H9 (cell line): ENCODE results near the gene MAPKAP1. TPM values are rescaled to one million over a fixed set of nuclear protein-coding genes. Genes with fewer than 3 reads are reported as not detected.

ENCODE experiments used
- DNase-seq: peaks from one replicate; pipeline ENCODE4 v3.0.0-alpha.2; 2017
- H2AFZ ChIP-seq: one replicate; pipeline ENCODE4 v1.6.1; 2013; ENCODE audit warnings: mild to moderate bottlenecking, low read length, control low read depth, moderate library complexity
- H2AK5ac ChIP-seq: 2 replicates; pipeline ENCODE4 v1.6.1; 2013; ENCODE audit warnings: low read length, control low read depth, mixed read lengths; ENCODE audit not compliant: insufficient read length
- H2BK120ac ChIP-seq: one replicate; pipeline ENCODE4 v1.6.1; 2013; ENCODE audit warnings: low read depth, mild to moderate bottlenecking, low read length, control low read depth, inconsistent platforms; ENCODE audit not compliant: poor library complexity, severe bottlenecking
- H2BK12ac ChIP-seq: 2 replicates; pipeline ENCODE4 v1.6.1; 2013; ENCODE audit warnings: low read length, control low read depth, mixed read lengths, low read depth; ENCODE audit not compliant: insufficient read length
- H2BK15ac ChIP-seq: 2 replicates; pipeline ENCODE4 v1.6.1; 2013; ENCODE audit warnings: low read depth, low read length, control low read depth
- H2BK20ac ChIP-seq: one replicate; pipeline ENCODE4 v1.6.1; 2013; ENCODE audit warnings: low read depth, mild to moderate bottlenecking, low read length, control low read depth, inconsistent platforms; ENCODE audit not compliant: poor library complexity, severe bottlenecking
- H2BK5ac ChIP-seq: 2 replicates; pipeline ENCODE4 v1.6.1; 2013; ENCODE audit warnings: low read length, control low read depth, mixed read lengths; ENCODE audit not compliant: insufficient read length
- H3K14ac ChIP-seq: 2 replicates; pipeline ENCODE4 v1.6.1; 2013; ENCODE audit warnings: low read length, control low read depth; ENCODE audit not compliant: insufficient read depth
- H3K18ac ChIP-seq: 2 replicates; pipeline ENCODE4 v1.6.1; 2013; ENCODE audit warnings: low read depth, mild to moderate bottlenecking, mixed read lengths, low read length, control low read depth; ENCODE audit not compliant: insufficient read length
- H3K23ac ChIP-seq: 2 replicates; pipeline ENCODE4 v1.6.1; 2013; ENCODE audit warnings: low read length, control low read depth, mixed read lengths, low read depth; ENCODE audit not compliant: insufficient read length
- H3K23me2 ChIP-seq: 2 replicates; pipeline ENCODE4 v1.6.1; 2013; ENCODE audit warnings: low read depth, mild to moderate bottlenecking, mixed read lengths, low read length, control low read depth; ENCODE audit not compliant: insufficient read length, poor library complexity, severe bottlenecking
- H3K27ac ChIP-seq: 2 replicates; pipeline ENCODE4 v1.5.1; 2013; ENCODE audit warnings: low read length, control low read depth, mixed read lengths, low read depth; ENCODE audit not compliant: insufficient read length
- H3K27me3 ChIP-seq: 2 replicates; pipeline ENCODE4 v1.6.1; 2013; ENCODE audit warnings: low read length, control low read depth, inconsistent platforms; ENCODE audit not compliant: insufficient read depth
- H3K4ac ChIP-seq: 2 replicates; pipeline ENCODE4 v1.6.1; 2013; ENCODE audit warnings: low read depth, mild to moderate bottlenecking, control low read depth, inconsistent platforms, low read length, moderate library complexity
- H3K4me1 ChIP-seq: 2 replicates; pipeline ENCODE4 v1.6.1; 2013; ENCODE audit warnings: low read length, control low read depth, inconsistent platforms; ENCODE audit not compliant: insufficient read depth
- H3K4me2 ChIP-seq: 2 replicates; pipeline ENCODE4 v1.6.1; 2013; ENCODE audit warnings: low read length, control low read depth, mixed read lengths; ENCODE audit not compliant: insufficient read length, insufficient read depth
- H3K56ac ChIP-seq: 2 replicates; pipeline ENCODE4 v1.6.1; 2013; ENCODE audit warnings: low read depth, mild to moderate bottlenecking, mixed read lengths, low read length, control low read depth; ENCODE audit not compliant: insufficient read length
- H3K79me1 ChIP-seq: 2 replicates; pipeline ENCODE4 v1.6.1; 2013; ENCODE audit warnings: low read depth, mild to moderate bottlenecking, moderate library complexity, low read length, control low read depth, inconsistent platforms; ENCODE audit not compliant: insufficient read depth, poor library complexity, severe bottlenecking
- H3K79me2 ChIP-seq: 2 replicates; pipeline ENCODE4 v1.6.1; 2013; ENCODE audit warnings: low read length, control low read depth, inconsistent platforms; ENCODE audit not compliant: insufficient read depth
- H3K9ac ChIP-seq: 2 replicates; pipeline ENCODE4 v1.6.1; 2013; ENCODE audit warnings: low read length, control low read depth, mixed read lengths; ENCODE audit not compliant: insufficient read length; ENCODE audit errors: extremely low read depth
- H3K9me3 ChIP-seq: one replicate; pipeline ENCODE4 v1.6.1; 2013; ENCODE audit warnings: low read depth, low read length, inconsistent platforms; ENCODE audit not compliant: control insufficient read depth
- H3T11ph ChIP-seq: one replicate; pipeline ENCODE4 v1.6.1; 2013; ENCODE audit warnings: mild to moderate bottlenecking, low read length, control low read depth, inconsistent platforms
- H4K20me1 ChIP-seq: one replicate; pipeline ENCODE4 v1.6.1; 2013; ENCODE audit not compliant: control insufficient read depth, insufficient read length, insufficient read depth
- H4K5ac ChIP-seq: 2 replicates; pipeline ENCODE4 v1.6.1; 2013; ENCODE audit warnings: low read depth, mild to moderate bottlenecking, mixed read lengths, low read length, control low read depth; ENCODE audit not compliant: insufficient read length
- H4K8ac ChIP-seq: replicated peaks from 2 replicates; pipeline ENCODE4 v1.6.1; 2013; ENCODE audit warnings: low read length, control low read depth, mixed read lengths, low read depth; ENCODE audit not compliant: insufficient read length
- H4K91ac ChIP-seq: 2 replicates; pipeline ENCODE4 v1.6.1; 2013; ENCODE audit warnings: low read depth, mild to moderate bottlenecking, moderate library complexity, mixed read lengths, low read length, control low read depth; ENCODE audit not compliant: insufficient read length
- H3K27ac Mint-ChIP-seq, 3 experiments: 2 replicates in 2 of 3; 3 replicates in 1 of 3; pipeline ENCODE4 v1.8.0; 2020 to 2021; ENCODE audit warnings: mixed read lengths in 3 of 3, mild to moderate bottlenecking in 1 of 3, moderate library complexity in 1 of 3
- H3K27me3 Mint-ChIP-seq: 2 replicates; pipeline ENCODE4 v1.8.0; 2021; ENCODE audit warnings: low read depth, mild to moderate bottlenecking, moderate library complexity, mixed read lengths
- H3K36me3 Mint-ChIP-seq, 3 experiments: 2 replicates in 2 of 3; 3 replicates in 1 of 3; pipeline ENCODE4 v1.8.0; 2020 to 2021; ENCODE audit warnings: low read depth in 3 of 3, mixed read lengths in 3 of 3; ENCODE audit not compliant: insufficient read depth in 1 of 3
- H3K4me1 Mint-ChIP-seq, 2 experiments: 2 replicates each; pipeline ENCODE4 v1.8.0; 2020; ENCODE audit warnings: mixed read lengths in 2 of 2
- H3K4me3 Mint-ChIP-seq, 2 experiments: 2 replicates in 1 of 2; 3 replicates in 1 of 2; pipeline ENCODE4 v1.8.0; 2020 to 2021; ENCODE audit warnings: mild to moderate bottlenecking in 2 of 2, mixed read lengths in 2 of 2, moderate library complexity in 1 of 2
- H3K9me3 Mint-ChIP-seq, 2 experiments: 2 replicates in 1 of 2; 3 replicates in 1 of 2; pipeline ENCODE4 v1.8.0; 2020; ENCODE audit warnings: mild to moderate bottlenecking in 2 of 2, mixed read lengths in 2 of 2, moderate library complexity in 1 of 2
- CTCF ChIP-seq: fragments of 200-600 bp; sonication (generic); conservative IDR thresholded peaks from 3 replicates; pipeline ENCODE4 v1.8.0; 2021; ENCODE audit warnings: antibody characterized with exemption, mild to moderate bottlenecking
- WGBS: extraction: QIAGEN DNeasy Blood & Tissue Kit; methylation state at CpG from one replicate; pipeline ENCODE4 v1.1.7; 2013; ENCODE audit warnings: missing lambda C conversion rate, low lambda C conversion rate, mixed read lengths; ENCODE audit not compliant: insufficient read length; ENCODE audit errors: extremely low coverage; 5-methylcytosine and 5-hydroxymethylcytosine counted together
- total RNA-seq: library from RNA; stranded (reverse); gene quantifications from 2 replicates; pipeline ENCODE4 v1.2.1, GENCODE V29; 2021

The MAPKAP1 gene
- total RNA-seq, 1 experiment from 2014 or later: 97.0 TPM

- Mint-ChIP-seq H3K9me3 (peaks cover 39 to 43% of the 10 kb centered on the region in 2 experiments), H3K27ac (no peak overlapping the region), H3K4me3 (no peak overlapping the region), H3K36me3 (peaks cover 49 to 60% (median 59%) of the 10 kb centered on the region in 3 experiments), H3K4me1 (peaks cover 7 to 8% of the 10 kb centered on the region in 2 experiments), H3K27me3 (no peaks in the 10 kb centered on the region)
- Histone ChIP-seq H4K8ac (no peak overlapping the region), H3K23ac (no peak overlapping the region), H2BK15ac (no peak overlapping the region), H3K79me1 (no peaks in the 10 kb centered on the region), H2BK12ac (no peak overlapping the region), H4K20me1 (no peaks in the 10 kb centered on the region), H3K27ac (no peak overlapping the region), H2BK20ac (no peak overlapping the region), H3K9me3 (peaks cover 16% of the 10 kb centered on the region), H2BK5ac (no peak overlapping the region), H4K91ac (no peak overlapping the region), H3K4ac (no peak overlapping the region), H4K5ac (no peak overlapping the region), H3K14ac (no peak overlapping the region), H2BK120ac (no peak overlapping the region), H3K27me3 (no peaks in the 10 kb centered on the region), H3K18ac (no peak overlapping the region), H3K4me1 (no peaks in the 10 kb centered on the region), H3K23me2 (no peaks in the 10 kb centered on the region), H2AK5ac (no peak overlapping the region), H3K79me2 (no peaks in the 10 kb centered on the region), H3K9ac (no peak overlapping the region), H2AFZ (no peak overlapping the region), H3K56ac (no peak overlapping the region), H3T11ph (no peak overlapping the region), H3K4me2 (no peak overlapping the region)
- WGBS: no CpG with 5 or more reads among the region's 1 CpG
- no peak for TF ChIP-seq CTCF
- no peak for DNase-seq
Observed at GRCh38 chr9:125455132-125455531, 251.9 kb downstream of the MAPKAP1 start.
